Motor neuron (in vitro differentiated cells): ENCODE measurements around the gene FOXB2. TPM values are rescaled to one million over a fixed set of nuclear protein-coding genes. Genes with fewer than 3 reads are reported as not detected.
"Not testable (repeated sequence)": the region's sequence is repeated elsewhere in the genome, so short reads cannot be mapped to it uniquely, and the experiment has no call there.

Experiments used
- ATAC-seq, 8 experiments: fragments of 200-7000 bp; cut with Tn5 transposase; replicated peaks in 6 of 8; 2 replicates each; pipeline ENCODE4 v1.8.0; 2021; ENCODE audit warnings: mild to moderate bottlenecking in 8 of 8, moderate library complexity in 8 of 8
- H3K27ac ChIP-seq, 2 donors: fragments of 250-450 bp; sonication (Bioruptor Pico); 2 replicates each; pipeline ENCODE4 v1.9.0; 2021; ENCODE audit warnings: antibody characterized with exemption in 2 of 2, mild to moderate bottlenecking in 2 of 2, moderate library complexity in 1 of 2
- H3K4me1 ChIP-seq, 2 donors: fragments of 250-450 bp; sonication (Bioruptor Pico); replicated peaks in 1 of 2; 2 replicates each; pipeline ENCODE4 v1.6.1; 2021; ENCODE audit warnings: antibody characterized with exemption in 2 of 2, mild to moderate bottlenecking in 2 of 2, moderate library complexity in 1 of 2
- H3K4me3 ChIP-seq, 5 donors: fragments of 250-450 bp; sonication (Bioruptor Pico); 2 replicates each; pipeline ENCODE4 v1.9.0; 2021; ENCODE audit warnings: antibody characterized with exemption in 5 of 5, mild to moderate bottlenecking in 5 of 5, moderate library complexity in 4 of 5
- WGBS, 10 experiments: fragments of 450-650 bp; shearing (Covaris generic); methylation state at CpG; one replicate each; pipeline ENCODE4 v1.0.0; 2022; 5-methylcytosine and 5-hydroxymethylcytosine counted together
- in situ Hi-C, 9 experiments: fragments of 400-800 bp; cut with MboI; loops; one replicate each; pipeline ENCODE4 v1.15.0; 2021; ENCODE audit warnings: low sequenced_read_pairs in 9 of 9, low pct_unique_long_range_greater_than_20kb in 2 of 9; ENCODE audit not compliant: unreplicated experiment in 9 of 9
- total RNA-seq, 8 experiments: library from RNA; unstranded; fragments of 300-600 nt; gene quantifications; 2 replicates each; pipeline versions ENCODE4 v1.2.3 to v1.2.4, GENCODE V29; 2022

The FOXB2 gene
- total RNA-seq, 8 experiments from 2014 or later = 0.13 to 0.85 (median 0.45) TPM; not detected in 5

- no peaks in the 10 kb centered on the region for H3K4me1 ChIP-seq
- 18 to 89% (median 81%) methylated on average over 1 to 3 of the region's 3 CpGs; no CpG with 5 or more reads in 2 of the 10 experiments for WGBS, 10 experiments
- no peak overlapping the region for H3K27ac ChIP-seq
- ATAC-seq = no peak
- in situ Hi-C loops = loop anchor here in 1 of 9 experiments (25.0 kb wide), 1 partner anchor 91 kb away; no protein-coding TSS in a partner anchor
- no peak overlapping the region for H3K4me3 ChIP-seq
Observed at GRCh38 chr9:77028478-77028877, 9.0 kb downstream of the FOXB2 start.

GRCh38 chr9:77030045-77030444 is 10.6 kb downstream of the FOXB2 start:
- 0 to 100% (median 70%) methylated on average over 1 to 2 of the region's 2 CpGs; no CpG with 5 or more reads in 5 of the 10 experiments for WGBS, 10 experiments
- ATAC-seq = peak in 1 of 8 experiments; percentile 23
- no peak overlapping the region for H3K27ac ChIP-seq
- in situ Hi-C loops = loop anchor here in 1 of 9 experiments (25.0 kb wide), 1 partner anchor 93 kb away; no protein-coding TSS in a partner anchor
- H3K4me1 ChIP-seq = no peaks in the 10 kb centered on the region
- no peak overlapping the region for H3K4me3 ChIP-seq

GRCh38 chr9:77038281-77039036 is 19.0 kb downstream of the FOXB2 start:
- peak in 4 of 8 experiments; percentile 41 to 65 (median 52) for ATAC-seq
- 0 to 17% (median 0%) methylated on average over 1 to 2 of the region's 2 CpGs; no CpG with 5 or more reads in 1 of the 10 experiments for WGBS, 10 experiments
- in situ Hi-C loops = loop anchor here in 1 of 9 experiments (25.0 kb wide), 1 partner anchor 101 kb away; no protein-coding TSS in a partner anchor
- H3K4me3 ChIP-seq = no peak overlapping the region
- H3K4me1 ChIP-seq = peaks cover 3 to 5% of the 10 kb centered on the region in 2 donors
- H3K27ac ChIP-seq = no peak overlapping the region

- in situ Hi-C loops = loop anchor here in 1 of 9 experiments (25.0 kb wide), 1 partner anchor 103 kb away; no protein-coding TSS in a partner anchor
- Histone ChIP-seq H3K4me1 (peaks cover 3 to 5% of the 10 kb centered on the region in 2 donors), H3K4me3 (no peak overlapping the region), H3K27ac (no peak overlapping the region)
- ATAC-seq = no peak
- 0 to 98% (median 66%) methylated on average over 1 to 4 of the region's 7 CpGs; no CpG with 5 or more reads in 4 of the 10 experiments for WGBS, 10 experiments
Observed at GRCh38 chr9:77040340-77040739, 20.9 kb downstream of the FOXB2 start.

GRCh38 chr9:77043743-77044142 is 24.3 kb downstream of the FOXB2 start:
- not testable (repeated sequence) for ATAC-seq

GRCh38 chr9:77060681-77061080 is 41.2 kb downstream of the FOXB2 start:
- H3K4me3 ChIP-seq, H3K4me1 ChIP-seq, ATAC-seq, in situ Hi-C loops, H3K27ac ChIP-seq: not testable (repeated sequence)
- no CpG with 5 or more reads among the region's 31 CpGs for WGBS, 10 experiments

More at GRCh38 chr9:77043743-77044142, 24.3 kb downstream of the FOXB2 start:
- not testable (repeated sequence) for H3K27ac ChIP-seq, H3K4me1 ChIP-seq, H3K4me3 ChIP-seq
- in situ Hi-C loops = loop anchor here in 1 of 9 experiments (25.0 kb wide), 1 partner anchor 106 kb away; no protein-coding TSS in a partner anchor
- WGBS, 10 experiments = 17 to 100% (median 89%) methylated on average over 2 to 4 of the region's 4 CpGs; no CpG with 5 or more reads in 3 of the 10 experiments

- in situ Hi-C loops = no loop called here
- Histone ChIP-seq H3K27ac (no peak overlapping the region), H3K4me3 (no peak overlapping the region), H3K4me1 (no peaks in the 10 kb centered on the region)
- ATAC-seq = peak in 3 of 8 experiments; percentile 27 to 100 (median 100)
- 3 to 100% (median 80%) methylated on average over 1 to 6 of the region's 6 CpGs for WGBS, 10 experiments
Observed at GRCh38 chr9:77063645-77064285, 44.3 kb downstream of the FOXB2 start.

- no peak overlapping the region for H3K27ac ChIP-seq
- no peak overlapping the region for H3K4me3 ChIP-seq
- no peak for ATAC-seq
- WGBS, 10 experiments = 0 to 83% (median 0%) methylated on average over 1 of the region's 1 CpG; no CpG with 5 or more reads in 1 of the 10 experiments
- in situ Hi-C loops = no loop called here
- H3K4me1 ChIP-seq = no peaks in the 10 kb centered on the region
Observed at GRCh38 chr9:77066388-77066787, 46.9 kb downstream of the FOXB2 start.

Other genes with a start within 250 kb of the FOXB2 start
- 10 to 100 TPM in 5 of 8 experiments, 1 to 10 TPM in 2, under 1 TPM in 1; 0.56 to 54.5 (median 11.4) TPM for gene PRUNE2, start 113.5 kb upstream of the FOXB2 start, total RNA-seq
- gene VPS13A, start 157.9 kb downstream of the FOXB2 start, total RNA-seq = 10 to 100 TPM; 14.4 to 42.7 (median 21.6) TPM